ENCODE measurements around the gene CDC42BPB.
"Not testable (repeated sequence)": the region's sequence is repeated elsewhere in the genome, so short reads cannot be mapped to it uniquely, and the experiment has no call there.

DNA sequence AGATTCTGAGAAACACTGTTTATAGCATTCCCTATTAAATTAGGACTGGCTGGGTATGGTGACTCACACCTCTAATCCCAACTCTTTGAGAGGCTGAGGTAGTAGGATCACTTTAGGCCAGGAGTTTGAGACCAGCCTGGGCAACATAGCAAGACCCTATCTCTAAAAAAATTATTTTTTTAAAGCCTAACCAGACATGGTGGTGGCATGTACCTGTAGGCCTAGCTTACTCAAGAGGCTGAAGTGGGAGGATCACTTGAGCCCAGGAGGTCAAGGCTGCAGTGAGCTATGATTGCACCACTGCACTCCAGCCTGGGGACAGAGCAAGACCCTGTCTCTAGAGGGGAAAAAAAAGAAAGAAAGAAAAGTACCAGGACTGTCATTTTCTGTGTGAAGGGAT lies 160.6 kb downstream of the CDC42BPB start:
- TF ChIP-seq POLR2A, TAF1 (IDR thresholded peaks at IDR 0.05; ENCODE audit: low read depth, low read length): not testable (repeated sequence)
